Activated CD4-positive, CD25-positive, alpha-beta regulatory T cell treated with anti-CD3 and anti-CD28 coated beads, Interleukin-2, amount 50 U/mL, for 16 hours (primary cell): ENCODE results near the gene HERC2.

Source experiments
- DNase-seq: peaks from one replicate; pipeline ENCODE4 v3.0.0-alpha.2; 2020; ENCODE audit warnings: low read depth, low spot score

Gene HERC2

GRCh38 chr15:28113394-28114113, 208.4 kb downstream of the HERC2 start:
- no peak for DNase-seq

DNA sequence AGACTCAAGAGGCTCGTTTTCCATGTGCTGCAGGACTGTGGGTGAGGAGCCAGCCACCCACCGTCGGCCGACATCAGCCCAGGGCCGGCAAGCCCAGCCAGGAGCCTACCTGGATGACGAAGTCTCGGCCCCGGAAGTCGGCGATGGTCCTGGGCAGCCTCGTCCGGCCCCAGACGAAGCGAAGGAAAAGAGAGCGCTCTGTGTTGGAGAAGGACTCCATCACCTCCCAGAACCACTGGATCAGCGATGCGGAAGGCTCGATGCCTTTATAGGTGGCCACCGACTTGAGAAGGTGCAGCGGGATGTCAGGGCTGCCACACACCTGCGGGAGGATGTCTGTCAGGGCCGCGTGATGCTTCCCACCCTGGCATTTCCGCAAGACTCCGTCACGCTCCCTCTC, 209.0 kb downstream of the HERC2 start:
- DNase-seq: no peak

- no peak for DNase-seq
Observed at GRCh38 chr15:28112101-28112760, 209.7 kb downstream of the HERC2 start.

GRCh38 chr15:28111543-28111942, 210.4 kb downstream of the HERC2 start:
- no peak for DNase-seq

DNA sequence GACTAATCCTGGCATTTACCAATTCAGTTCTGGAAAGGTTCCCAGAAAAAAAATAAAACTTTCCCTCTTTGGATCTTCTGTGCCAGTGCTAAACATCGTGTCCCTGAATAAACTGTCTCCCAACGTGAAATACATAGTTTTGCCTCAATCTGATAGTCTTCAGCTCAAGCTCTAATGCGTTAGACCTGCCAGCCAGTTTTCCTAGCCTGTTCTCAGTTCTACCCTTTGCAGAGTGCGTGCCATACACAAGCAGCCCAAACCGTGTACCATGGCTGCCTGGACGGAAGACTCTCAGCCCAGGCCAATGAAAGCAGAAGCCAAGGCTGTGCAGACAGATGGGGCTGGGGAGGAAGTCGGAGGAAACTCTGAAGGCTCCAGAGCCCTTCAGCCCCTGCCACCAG, 211.5 kb downstream of the HERC2 start:
- no peak for DNase-seq

DNA sequence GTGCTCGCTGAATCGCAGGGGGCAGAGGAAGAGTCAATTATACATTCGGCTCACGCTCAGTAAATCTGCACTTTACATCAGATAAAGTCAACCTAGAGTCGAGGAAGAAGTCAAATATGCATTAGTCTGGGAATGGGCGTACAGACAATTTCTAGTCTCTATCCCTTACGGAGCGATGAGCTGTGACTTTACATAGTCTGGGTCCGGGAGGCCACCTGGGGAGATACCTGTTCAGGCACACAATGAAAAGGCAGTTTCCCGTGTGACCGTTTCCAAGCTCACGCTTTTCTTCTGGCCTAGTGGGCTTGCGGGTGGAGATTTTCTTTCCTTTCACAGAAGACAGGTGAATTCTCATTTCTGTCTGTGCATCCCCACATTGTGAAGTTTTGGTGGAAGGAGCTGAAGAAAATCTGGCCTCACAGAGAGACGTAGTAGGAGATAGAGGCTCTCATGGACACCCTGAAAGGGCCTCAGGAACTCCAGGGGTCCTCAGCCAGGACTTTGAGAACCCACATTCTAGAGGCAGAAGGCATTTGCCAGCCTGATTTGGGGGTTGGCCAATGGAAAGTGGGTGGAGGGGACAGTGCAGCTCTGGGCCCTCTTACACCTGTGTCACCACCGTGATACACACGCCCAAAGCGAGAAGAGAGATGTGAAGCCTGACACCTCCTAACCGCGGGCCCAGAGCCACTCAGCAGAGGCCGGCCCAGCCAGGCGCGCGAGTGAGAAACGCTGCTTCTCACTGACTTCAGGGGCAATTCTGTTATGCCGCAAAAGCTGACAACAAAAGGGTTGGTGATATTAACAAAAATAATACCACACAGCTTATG, 212.1 kb downstream of the HERC2 start:
- no peak for DNase-seq

DNA sequence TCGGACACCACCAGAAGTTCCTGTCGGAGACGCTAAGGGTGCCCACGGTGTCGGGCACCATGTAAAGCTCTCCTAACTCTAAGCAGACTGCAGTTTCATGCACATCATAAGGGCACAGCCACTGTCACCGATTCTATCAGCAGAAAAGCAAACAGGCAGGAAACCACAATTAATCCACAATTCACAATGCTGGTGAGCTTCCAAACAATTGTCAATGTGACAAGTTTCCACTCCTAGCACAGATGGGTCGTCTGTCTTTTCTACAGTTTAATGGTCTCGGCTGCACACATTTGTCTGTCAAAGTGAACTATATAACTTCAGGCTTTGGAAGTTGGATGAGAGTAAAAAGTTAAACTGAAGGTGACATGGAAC, 214.1 kb downstream of the HERC2 start:
- DNase-seq: no peak

GRCh38 chr15:28107111-28107903, 214.7 kb downstream of the HERC2 start:
- DNase-seq: no peak

DNA sequence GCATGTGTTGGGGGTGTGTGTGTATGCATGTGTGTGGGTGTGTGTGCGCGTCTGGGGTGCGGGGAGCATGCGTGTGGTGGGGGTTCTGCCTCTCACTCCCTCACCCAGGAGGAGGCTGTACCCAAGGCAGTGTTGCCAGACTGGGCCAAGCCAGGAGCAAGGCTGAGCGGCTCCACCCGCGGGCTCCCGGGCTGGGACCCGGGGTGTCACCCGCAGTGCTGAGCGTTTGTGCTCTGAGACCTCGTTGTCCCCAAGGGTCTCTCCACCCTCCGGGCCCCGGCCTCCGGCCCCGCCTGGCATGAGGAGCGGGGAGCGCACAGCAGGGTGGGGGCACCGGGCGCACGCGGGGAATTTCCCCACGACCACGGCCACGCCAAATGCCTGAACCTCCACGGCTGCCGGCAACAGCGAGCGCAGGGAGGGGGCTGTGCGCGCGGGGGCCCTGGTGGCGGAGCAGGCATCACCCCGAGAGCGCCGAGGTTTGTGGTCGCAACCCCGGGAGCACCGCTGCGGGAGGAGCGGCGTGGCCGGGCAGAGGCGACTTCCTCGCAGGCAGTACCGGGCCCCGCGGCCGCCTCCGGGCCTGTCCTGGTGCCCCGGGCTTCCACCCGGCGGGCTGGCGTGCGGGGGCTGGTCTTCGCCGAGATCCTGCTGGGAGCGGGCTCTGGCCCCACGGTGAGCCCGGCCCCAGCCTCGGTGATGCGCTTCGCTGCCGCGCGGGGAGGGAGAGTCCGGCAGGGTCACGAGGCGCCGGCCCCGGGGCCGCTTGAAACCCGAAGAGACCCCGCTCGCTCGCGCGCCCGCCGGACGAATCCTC, 215.5 kb downstream of the HERC2 start:
- no peak for DNase-seq

DNA sequence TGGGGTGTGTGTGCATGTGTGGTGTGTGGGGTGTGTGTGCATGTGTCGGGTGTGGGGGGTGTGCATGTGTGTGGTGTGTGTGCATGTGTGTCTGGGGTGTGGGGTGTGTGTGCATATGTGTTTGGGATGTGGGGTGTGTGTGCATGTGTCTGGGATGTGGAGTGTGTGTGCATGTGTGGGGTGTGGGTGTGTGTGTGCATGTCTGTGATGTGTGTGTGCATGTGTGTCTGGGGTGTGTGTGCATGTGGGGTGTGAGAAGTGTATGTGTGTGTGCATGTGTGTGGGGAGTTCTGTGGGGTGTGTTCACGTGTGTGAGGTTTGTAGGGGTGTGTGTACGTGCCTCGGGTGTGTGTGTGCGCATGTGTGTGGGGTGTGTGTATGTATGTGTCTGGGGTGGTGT, 216.2 kb downstream of the HERC2 start:
- no peak for DNase-seq

GRCh38 chr15:28105224-28105791, 216.7 kb downstream of the HERC2 start:
- DNase-seq: no peak

DNA sequence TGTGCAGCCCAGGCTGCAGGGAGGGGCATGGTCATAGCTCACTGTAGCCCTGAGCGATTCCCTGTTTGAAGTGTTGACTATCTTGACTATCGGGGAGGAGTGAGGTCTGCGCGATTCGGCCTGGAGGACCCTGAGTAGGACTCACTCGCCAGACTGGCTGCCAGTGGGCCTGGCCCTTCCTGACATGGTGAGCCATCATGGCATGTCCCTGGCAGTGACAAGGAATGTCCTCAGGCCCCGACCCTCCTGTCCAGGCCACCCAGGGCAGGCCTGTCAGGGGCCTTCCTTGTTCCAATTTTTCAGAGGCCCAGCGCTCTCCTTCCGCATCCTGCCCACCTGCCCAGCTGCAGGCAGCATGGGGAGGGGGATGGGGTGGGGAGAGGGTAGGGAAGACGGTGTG, 217.7 kb downstream of the HERC2 start:
- DNase-seq: no peak

DNA sequence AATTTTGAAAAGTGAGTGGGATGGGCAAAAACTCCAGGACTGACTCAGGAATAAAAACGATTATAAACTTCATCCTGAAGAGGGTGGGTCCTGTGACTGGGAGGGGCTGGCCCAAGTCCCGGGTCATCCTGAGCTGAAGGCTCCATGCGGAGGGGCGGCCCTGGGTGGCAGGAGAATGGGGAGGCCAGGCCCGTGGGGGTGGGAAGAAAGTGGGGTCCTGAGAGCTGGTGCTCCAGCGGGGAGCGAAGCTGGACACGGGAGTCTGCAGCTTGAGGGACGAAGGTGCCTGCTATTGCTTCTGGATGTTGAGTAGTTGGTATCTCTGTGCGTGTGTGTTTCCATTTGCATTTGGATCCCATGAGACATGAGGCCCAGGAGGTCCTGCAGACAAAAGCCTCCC, 218.1 kb downstream of the HERC2 start:
- DNase-seq: no peak

DNA sequence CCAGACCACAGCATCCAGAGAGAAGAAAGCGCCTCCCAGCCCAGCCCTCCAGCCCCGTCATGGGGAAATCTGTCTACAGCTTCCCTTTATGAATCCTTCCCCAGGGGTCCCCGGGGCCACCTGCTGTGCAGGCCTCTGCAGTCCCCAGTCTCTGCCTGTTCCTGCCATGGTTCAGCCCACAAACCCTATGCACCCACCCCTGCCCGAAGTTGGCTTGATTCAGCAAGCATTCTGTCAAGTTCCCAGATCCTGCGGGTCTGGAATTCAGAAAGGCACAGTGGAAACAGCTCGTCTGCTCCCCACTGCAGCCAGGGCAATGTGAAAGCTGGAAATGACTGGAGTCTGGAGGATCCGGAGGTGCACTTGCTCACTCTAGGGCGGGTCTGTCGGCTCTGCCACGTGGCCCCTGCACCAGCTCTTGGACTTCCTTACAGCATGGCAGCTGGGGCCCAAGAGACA, 220.0 kb downstream of the HERC2 start:
- DNase-seq: no peak

DNA sequence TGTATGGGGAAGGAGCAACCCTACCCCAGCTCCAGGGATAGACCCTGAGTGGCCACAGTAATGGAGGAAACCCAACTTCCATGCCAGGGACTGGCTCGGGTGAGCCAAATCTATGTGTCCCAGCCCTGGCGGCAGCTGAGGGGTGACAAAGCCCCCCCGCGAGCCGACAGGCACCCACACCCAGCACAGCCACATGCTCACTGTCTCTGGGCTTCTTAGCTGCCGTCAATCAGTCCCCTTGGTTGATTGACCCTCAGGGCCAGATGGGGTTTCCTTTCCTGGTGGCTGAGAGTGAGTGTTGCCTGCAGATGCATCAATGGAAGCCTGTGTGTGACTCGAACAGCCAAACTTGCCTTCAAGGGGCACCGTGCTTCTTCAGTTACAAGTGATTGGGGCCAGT, 220.8 kb downstream of the HERC2 start:
- no peak for DNase-seq

DNA sequence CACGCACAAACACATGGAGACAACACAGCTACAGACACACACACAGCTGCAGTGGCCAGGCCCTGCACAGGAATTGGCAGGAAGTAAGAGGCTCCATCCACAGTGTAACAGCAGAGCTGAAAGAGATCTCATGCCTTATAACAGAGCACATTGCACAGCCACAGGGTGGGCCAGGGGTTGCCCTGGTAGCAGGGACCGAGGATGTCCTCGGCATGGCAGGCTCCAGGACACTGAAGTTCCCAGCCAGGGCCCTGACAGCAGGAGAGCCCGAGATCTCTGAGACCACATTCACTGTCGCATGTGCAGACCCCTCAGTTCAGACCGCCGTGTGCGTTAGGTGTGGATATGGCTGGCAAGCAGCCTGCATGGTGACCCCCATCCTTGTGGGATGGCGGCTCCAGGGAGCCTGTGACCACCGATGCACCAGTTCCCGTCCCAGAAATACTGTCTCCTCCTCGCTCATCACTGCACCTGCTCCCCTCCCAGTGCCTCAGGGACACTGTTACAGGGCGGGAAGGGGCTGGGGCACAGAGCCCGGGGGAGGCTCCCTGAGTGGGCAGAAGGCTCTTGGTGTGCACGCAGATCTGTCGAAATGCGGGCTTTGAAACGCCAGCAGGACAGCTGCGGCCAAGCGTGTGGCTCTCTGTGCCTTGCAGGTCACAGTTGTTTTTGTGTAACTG, 221.3 kb downstream of the HERC2 start:
- no peak for DNase-seq

DNA sequence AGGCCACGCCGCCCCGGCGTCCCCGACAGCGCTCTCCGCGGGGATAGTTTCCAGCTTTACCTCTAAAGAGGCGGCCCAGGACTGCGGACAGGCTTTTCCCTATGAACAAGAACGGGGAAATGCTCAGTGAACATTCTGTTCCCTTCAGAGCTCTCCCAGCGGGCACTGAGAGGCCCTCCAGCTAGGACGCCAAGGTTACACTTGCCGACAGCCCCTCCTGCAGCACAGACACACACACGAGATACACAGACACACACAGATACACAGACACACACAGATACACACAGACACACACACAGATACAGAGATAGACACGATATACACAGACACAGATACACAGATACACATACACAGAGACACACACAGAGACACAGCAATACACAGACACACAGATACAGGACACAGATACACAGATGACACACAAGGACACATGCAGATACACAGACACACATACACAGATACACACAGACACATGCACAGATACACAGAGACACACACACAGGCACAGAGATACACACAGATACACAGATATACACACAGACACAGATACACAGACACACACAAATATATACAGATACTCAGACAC, 222.3 kb downstream of the HERC2 start:
- DNase-seq: no peak

DNA sequence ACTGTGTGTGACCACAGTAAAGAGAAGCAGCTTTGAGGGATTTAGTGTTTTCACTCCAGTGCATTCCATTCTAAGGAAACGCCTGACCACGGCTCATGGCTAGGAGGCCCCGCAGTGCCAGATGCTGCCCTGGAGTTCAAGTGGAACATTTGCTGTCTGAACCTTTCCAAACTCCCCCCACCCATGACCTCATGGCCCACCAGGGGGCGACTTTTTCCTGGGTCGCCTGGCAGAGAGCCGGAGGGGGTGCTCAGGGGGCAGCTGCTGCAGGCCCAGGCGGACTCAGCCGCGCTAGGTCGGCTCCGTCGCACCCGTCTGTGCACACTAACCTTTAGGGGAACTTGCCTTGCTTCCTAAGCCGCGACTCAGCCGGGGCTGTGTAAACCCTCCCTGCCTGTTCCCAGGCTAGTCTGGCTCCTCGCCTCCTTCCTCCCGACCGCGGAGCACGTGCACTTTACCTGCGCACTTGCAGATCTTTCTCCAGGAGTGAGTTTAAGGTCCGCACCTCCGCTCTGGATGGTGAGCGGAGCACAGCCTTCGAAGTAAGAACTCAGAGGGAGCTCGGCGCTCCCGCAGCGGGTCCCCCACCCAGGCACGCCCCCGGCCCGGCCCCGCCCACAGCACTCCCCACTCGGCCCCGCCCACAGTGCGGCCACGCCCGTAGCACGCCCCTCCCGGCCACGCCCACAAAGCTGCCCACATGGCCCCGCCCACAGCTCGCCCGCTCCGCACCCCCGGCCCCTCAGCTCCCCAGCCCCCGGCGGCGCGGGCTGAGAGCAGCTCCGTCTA, 223.0 kb downstream of the HERC2 start, which contains the start of gene OCA2:
Gene OCA2, minus strand, starts transcription at position 550 of the 789 bp plus-strand sequence. CDS start 17,441 bp downstream, outside the sequence.
- no peak for DNase-seq

DNA sequence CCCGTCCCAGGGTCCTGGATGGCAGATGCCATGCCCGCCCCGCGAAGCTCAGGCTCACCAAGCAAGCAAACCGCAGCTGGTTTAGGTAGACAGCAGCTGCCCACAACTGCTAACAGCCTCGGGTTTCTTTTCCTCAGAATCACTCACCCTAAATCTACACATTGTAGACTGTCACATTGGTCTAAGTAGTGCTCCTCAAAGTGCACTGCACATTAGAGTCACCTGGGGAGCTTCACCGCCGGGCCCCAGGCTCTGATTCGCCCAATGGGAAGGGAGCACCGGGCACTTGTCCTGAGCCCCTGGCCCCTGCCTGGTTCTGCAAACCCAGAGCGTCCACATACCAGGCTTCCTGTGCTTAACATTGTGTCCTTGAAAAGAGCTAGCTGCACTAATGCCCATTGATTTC, 223.6 kb downstream of the HERC2 start:
- DNase-seq: no peak
